ENCODE results near the gene LCA5L. TPM values are rescaled to one million over a fixed set of nuclear protein-coding genes. Genes with fewer than 3 reads are reported as not detected.

The LCA5L gene
- total RNA-seq (ENCODE audit: low replicate concordance): 0.35 and 0.75 TPM in 2 replicates

DNA sequence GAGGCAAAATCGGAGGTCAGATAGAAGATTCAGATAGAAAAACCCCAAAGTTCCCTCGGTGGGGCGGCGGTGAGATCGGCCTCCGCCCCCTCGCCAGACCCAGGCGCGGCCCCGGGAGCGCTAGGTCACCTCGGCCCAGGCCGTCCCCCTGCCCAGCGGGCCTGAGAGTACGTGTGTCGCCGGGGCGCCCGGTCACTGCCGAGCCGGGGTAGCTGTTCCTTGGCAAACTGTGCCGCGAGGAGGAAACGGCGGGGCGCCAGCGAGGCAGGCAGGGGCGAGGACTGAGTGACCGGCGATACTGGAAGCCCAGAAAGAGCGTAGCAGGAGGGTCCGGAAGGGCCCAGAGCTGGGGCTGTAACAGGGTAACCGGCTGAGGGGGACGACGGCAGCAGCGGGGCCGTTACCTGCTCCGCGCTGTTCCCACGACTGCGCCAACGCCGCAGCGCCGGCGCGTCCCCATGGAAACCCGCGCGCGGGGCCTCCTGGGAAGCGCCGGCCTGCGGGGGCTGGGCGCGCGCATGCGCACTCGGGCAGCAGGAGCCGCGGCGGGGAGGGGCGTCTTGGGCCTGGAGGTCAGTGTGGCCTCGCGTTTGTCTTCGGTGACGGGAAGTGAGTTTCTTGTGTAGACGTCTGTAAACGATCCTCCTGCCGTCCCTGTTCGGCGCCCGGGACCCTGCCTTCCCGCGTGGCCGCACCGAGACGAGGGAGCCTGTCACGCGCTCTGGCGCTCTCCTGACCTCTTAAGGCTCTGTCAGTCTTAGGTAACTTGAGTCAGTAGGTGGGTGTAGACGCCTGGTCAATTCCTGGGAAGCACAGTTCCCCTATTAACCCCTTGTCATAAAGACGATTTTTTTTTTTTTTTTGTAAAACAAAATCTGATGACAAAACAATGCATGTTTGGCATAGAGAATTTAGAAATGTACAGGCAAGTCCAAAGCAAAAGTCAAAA, at the start of gene LCA5L:
TSS of gene LCA5L (minus strand) at position 458 of the 949 bp plus-strand sequence. CDS start 17,285 bp downstream, outside the sequence.

DNA sequence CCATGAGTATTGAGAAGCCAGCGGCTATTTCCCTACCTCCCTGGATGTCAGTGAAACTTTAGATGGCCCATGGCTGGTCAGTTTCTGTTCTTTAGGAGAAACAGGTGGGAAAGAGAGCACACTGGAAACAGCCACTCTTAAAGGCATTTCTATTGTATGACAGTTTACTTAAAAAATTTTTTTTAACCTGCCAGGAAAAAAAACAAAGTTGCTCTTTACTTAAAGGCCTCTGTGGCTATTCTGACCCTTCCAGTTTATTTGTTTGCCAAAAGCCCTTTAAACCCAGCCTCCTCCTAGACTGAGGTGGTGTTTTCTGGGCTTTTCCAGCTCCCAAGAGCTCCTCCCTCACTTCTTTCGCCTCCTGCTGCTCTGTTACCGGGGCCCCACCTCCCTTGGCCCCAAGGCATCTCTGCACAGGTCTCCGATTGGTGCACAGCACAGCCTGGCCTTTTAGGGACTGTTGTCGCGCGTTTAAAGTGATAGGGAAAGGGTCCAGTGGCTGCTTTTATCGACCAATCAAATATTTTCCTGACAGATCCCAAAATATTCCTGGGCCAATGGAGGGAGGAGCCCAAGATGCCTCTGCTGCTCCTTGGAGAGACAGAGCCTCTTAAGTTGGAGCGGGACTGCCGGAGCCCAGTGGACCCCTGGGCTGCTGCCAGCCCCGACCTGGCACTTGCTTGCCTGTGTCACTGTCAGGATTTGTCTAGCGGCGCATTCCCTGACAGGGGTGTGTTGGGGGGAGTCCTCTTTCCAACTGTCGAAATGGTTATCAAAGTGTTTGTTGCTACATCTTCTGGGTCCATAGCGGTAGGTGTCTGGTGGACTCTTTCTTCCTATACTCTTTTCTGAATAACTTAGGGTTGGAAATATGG, 6.0 kb upstream of the LCA5L start, which contains the start of gene SH3BGR:
TSS of gene SH3BGR (plus strand) at position 639 of the 875 bp plus-strand sequence. CDS start at position 766, 127 bp downstream.

Other genes starting within 250 kb of the LCA5L start
- 42.2 and 48.9 TPM in 2 replicates for gene BRWD1, start 132.1 kb downstream of the LCA5L start, total RNA-seq (ENCODE audit: low replicate concordance)
- 49.3 and 294 TPM in 2 replicates for gene HMGN1, start 96.7 kb downstream of the LCA5L start, total RNA-seq (ENCODE audit: low replicate concordance)
- gene SH3BGR, start 6.2 kb upstream of the LCA5L start, total RNA-seq (ENCODE audit: low replicate concordance): 0.94 and 5.2 TPM in 2 replicates
- gene B3GALT5, start 167.2 kb upstream of the LCA5L start, total RNA-seq (ENCODE audit: low replicate concordance): not detected in 2 replicates

Data from smooth muscle cell of the coronary artery (primary cell).